Left renal pelvis (tissue), 4 donors: ENCODE measurements around the gene UHMK1. TPM values are rescaled to one million over a fixed set of nuclear protein-coding genes. Genes with fewer than 3 reads are reported as not detected.

ENCODE experiments used
- DNase-seq, 4 donors: peaks; one replicate each; pipeline ENCODE4 v3.0.0-alpha.2; 2013; ENCODE audit warnings: low read depth in 4 of 4, low spot score in 3 of 4
- polyA plus RNA-seq, 4 donors: library from polyadenylated mRNA; unstranded; fragments of 120-200 nt; gene quantifications; one replicate each; pipeline ENCODE4 v1.2.1, GENCODE V29; 2013; ENCODE audit not compliant: insufficient read length in 4 of 4

The UHMK1 gene
- polyA plus RNA-seq, 4 donors: 22.9 to 41.4 (median 39.2) TPM

- no peak for DNase-seq
Measured at GRCh38 chr1:162502928-162503327, 5.3 kb downstream of the UHMK1 start.

- DNase-seq: no peak
Measured at GRCh38 chr1:162527314-162527713, 29.7 kb downstream of the UHMK1 start.

- no peak for DNase-seq
Measured at GRCh38 chr1:162530307-162530987, 32.8 kb downstream of the UHMK1 start.

GRCh38 chr1:162530988-162531319 is 33.3 kb downstream of the UHMK1 start:
- no peak for DNase-seq

GRCh38 chr1:162535501-162535900 is 37.9 kb downstream of the UHMK1 start:
- DNase-seq: no peak

GRCh38 chr1:162536511-162536910 is 38.9 kb downstream of the UHMK1 start:
- DNase-seq: no peak

GRCh38 chr1:162537216-162537615 is 39.6 kb downstream of the UHMK1 start:
- DNase-seq: no peak

GRCh38 chr1:162538815-162539431 is 41.3 kb downstream of the UHMK1 start:
- no peak for DNase-seq

- DNase-seq: no peak
Measured at GRCh38 chr1:162541619-162542141, 44.1 kb downstream of the UHMK1 start.

- DNase-seq: no peak
Measured at GRCh38 chr1:162543228-162543627, 45.6 kb downstream of the UHMK1 start.

- DNase-seq: no peak
Measured at GRCh38 chr1:162548170-162548569, 50.6 kb downstream of the UHMK1 start.

- no peak for DNase-seq
Measured at GRCh38 chr1:162549001-162549400, 51.4 kb downstream of the UHMK1 start.

- DNase-seq: no peak
Measured at GRCh38 chr1:162550925-162551324, 53.3 kb downstream of the UHMK1 start.

- no peak for DNase-seq
Measured at GRCh38 chr1:162551969-162552683, 54.5 kb downstream of the UHMK1 start.

GRCh38 chr1:162552684-162553252 is 55.1 kb downstream of the UHMK1 start:
- DNase-seq: no peak

- no peak for DNase-seq
Measured at GRCh38 chr1:162554258-162554657, 56.6 kb downstream of the UHMK1 start.

- DNase-seq: no peak
Measured at GRCh38 chr1:162557536-162557935, 59.9 kb downstream of the UHMK1 start.

GRCh38 chr1:162560303-162561036 is 62.9 kb downstream of the UHMK1 start:
- DNase-seq: peak in 2 of 4 donors; percentile 10

GRCh38 chr1:162561037-162561615 is 63.5 kb downstream of the UHMK1 start:
- DNase-seq: peak; percentile 78 to 93 (median 92)
